CD8-positive, alpha-beta memory T cell (primary cell): ENCODE data around the gene PTP4A2. TPM values are rescaled to one million over a fixed set of nuclear protein-coding genes. Genes with fewer than 3 reads are reported as not detected.

Experiments used
- polyA plus RNA-seq: library from polyadenylated mRNA; unstranded; fragments of 300-500 nt; fragmentation: Illumina TruSeq; gene quantifications from one replicate; pipeline ENCODE4 v1.2.3, GENCODE V29; 2021
- total RNA-seq, 2 experiments: library from RNA; stranded (reverse); gene quantifications; one replicate each; pipeline ENCODE4 v1.2.3, GENCODE V29; 2021

PTP4A2 gene
- total and polyA plus RNA-seq, 3 experiments from 2014 or later: 339 to 598 (median 368) TPM

Other genes starting within 250 kb of the PTP4A2 start
- under 1 TPM in 1 of 2 experiments, not detected in 1; 0.85 TPM for gene COL16A1, start 234.4 kb downstream of the PTP4A2 start, total RNA-seq
- gene COL16A1, start 234.4 kb downstream of the PTP4A2 start, polyA plus RNA-seq: not detected
- gene ADGRB2, start 174.0 kb downstream of the PTP4A2 start, total RNA-seq: under 1 TPM; 0.35 to 0.57 TPM
- 0.24 TPM for gene ADGRB2, start 174.0 kb downstream of the PTP4A2 start, polyA plus RNA-seq
- gene SPOCD1, start 122.3 kb downstream of the PTP4A2 start, total RNA-seq: under 1 TPM in 1 of 2 experiments, not detected in 1; 0.18 TPM
- not detected for gene SPOCD1, start 122.3 kb downstream of the PTP4A2 start, polyA plus RNA-seq
- 100 to 1,000 TPM; 210 TPM for gene KHDRBS1, start 75.5 kb upstream of the PTP4A2 start, total RNA-seq
- gene KHDRBS1, start 75.5 kb upstream of the PTP4A2 start, polyA plus RNA-seq: 117 TPM
- gene TMEM39B, start 134.6 kb upstream of the PTP4A2 start, total RNA-seq: 10 to 100 TPM; 23.4 to 25.8 TPM
- 2.4 TPM for gene TMEM39B, start 134.6 kb upstream of the PTP4A2 start, polyA plus RNA-seq
- gene KPNA6, start 169.7 kb upstream of the PTP4A2 start, total RNA-seq: 10 to 100 TPM; 91.8 to 96.7 TPM
- gene KPNA6, start 169.7 kb upstream of the PTP4A2 start, polyA plus RNA-seq: 29.3 TPM
- gene TXLNA, start 241.3 kb upstream of the PTP4A2 start, total RNA-seq: 10 to 100 TPM; 99.0 to 99.9 TPM
- gene TXLNA, start 241.3 kb upstream of the PTP4A2 start, polyA plus RNA-seq: 31.2 TPM